HG03095 (cell line): Measurements from ENCODE around the gene LRRTM4.

Experiments used
- ATAC-seq: cut with Tn5 transposase; IDR thresholded peaks from one replicate; pipeline ENCODE4 v1.9.1; 2021; ENCODE audit warnings: moderate library complexity; ENCODE audit not compliant: unreplicated experiment

The LRRTM4 gene

GRCh38 chr2:77328134-77328931, 193.8 kb downstream of the LRRTM4 start:
- ATAC-seq = no peak

- ATAC-seq = no peak
Observed at GRCh38 chr2:77325395-77325794, 196.8 kb downstream of the LRRTM4 start.

- ATAC-seq = no peak
Observed at GRCh38 chr2:77322431-77322830, 199.7 kb downstream of the LRRTM4 start.

GRCh38 chr2:77314721-77315120, 207.5 kb downstream of the LRRTM4 start:
- ATAC-seq = no peak

- no peak for ATAC-seq
Observed at GRCh38 chr2:77310416-77310815, 211.8 kb downstream of the LRRTM4 start.

GRCh38 chr2:77309725-77310124, 212.5 kb downstream of the LRRTM4 start:
- no peak for ATAC-seq

- no peak for ATAC-seq
Observed at GRCh38 chr2:77301441-77301840, 220.7 kb downstream of the LRRTM4 start.

GRCh38 chr2:77296791-77297190, 225.4 kb downstream of the LRRTM4 start:
- no peak for ATAC-seq

GRCh38 chr2:77294474-77294873, 227.7 kb downstream of the LRRTM4 start:
- no peak for ATAC-seq

GRCh38 chr2:77284353-77284752, 237.8 kb downstream of the LRRTM4 start:
- ATAC-seq = no peak

GRCh38 chr2:77271262-77271661, 250.9 kb downstream of the LRRTM4 start:
- ATAC-seq = no peak

GRCh38 chr2:77270433-77270832, 251.7 kb downstream of the LRRTM4 start:
- ATAC-seq = no peak

- no peak for ATAC-seq
Observed at GRCh38 chr2:77268626-77269025, 253.6 kb downstream of the LRRTM4 start.

- no peak for ATAC-seq
Observed at GRCh38 chr2:77232909-77233425, 289.2 kb downstream of the LRRTM4 start.

- no peak for ATAC-seq
Observed at GRCh38 chr2:77228391-77228790, 293.8 kb downstream of the LRRTM4 start.

- ATAC-seq = no peak
Observed at GRCh38 chr2:77210725-77211124, 311.5 kb downstream of the LRRTM4 start.

- no peak for ATAC-seq
Observed at GRCh38 chr2:77207331-77207730, 314.8 kb downstream of the LRRTM4 start.

GRCh38 chr2:77201755-77202154, 320.4 kb downstream of the LRRTM4 start:
- no peak for ATAC-seq

- ATAC-seq = no peak
Observed at GRCh38 chr2:77199411-77199810, 322.8 kb downstream of the LRRTM4 start.

GRCh38 chr2:77193858-77194448, 328.2 kb downstream of the LRRTM4 start:
- ATAC-seq = no peak

GRCh38 chr2:77192811-77193289, 329.3 kb downstream of the LRRTM4 start:
- no peak for ATAC-seq

- ATAC-seq = no peak
Observed at GRCh38 chr2:77191665-77192064, 330.5 kb downstream of the LRRTM4 start.
